ENCODE data around the gene AIFM3.

GRCh38 chr22:20964090-20964798 lies 2.8 kb upstream of the AIFM3 start:
- TF ChIP-seq CTCF (IDR thresholded peaks at IDR 0.05) (no peak), POLR2A (IDR thresholded peaks at IDR 0.05) (no peak)

Measured in transverse colon (tissue), 3 donors.